Keratinocyte (primary cell): ENCODE data around the gene CDYL.

Experiments
- EZH2 ChIP-seq: IDR thresholded peaks from one replicate; pipeline ENCODE4 v1.6.1; 2012; ENCODE audit warnings: inconsistent platforms, mild to moderate bottlenecking, low read length, moderate library complexity
- TF ChIP-seq, protein P1 (sequence below), 3 experiments: IDR thresholded peaks in 1 of 3; conservative IDR thresholded peaks in 1 of 3; optimal IDR thresholded peaks in 1 of 3; 2 replicates in 2 of 3; 3 replicates in 1 of 3; pipeline versions ENCODE3 to v1.5.1; 2011; ENCODE audit warnings: low read length in 3 of 3, mild to moderate bottlenecking in 3 of 3, moderate library complexity in 2 of 3, control low read depth in 1 of 3, inconsistent platforms in 1 of 3; ENCODE audit not compliant: insufficient read depth in 2 of 3; ENCODE audit errors: extremely low read depth in 1 of 3

DNA sequence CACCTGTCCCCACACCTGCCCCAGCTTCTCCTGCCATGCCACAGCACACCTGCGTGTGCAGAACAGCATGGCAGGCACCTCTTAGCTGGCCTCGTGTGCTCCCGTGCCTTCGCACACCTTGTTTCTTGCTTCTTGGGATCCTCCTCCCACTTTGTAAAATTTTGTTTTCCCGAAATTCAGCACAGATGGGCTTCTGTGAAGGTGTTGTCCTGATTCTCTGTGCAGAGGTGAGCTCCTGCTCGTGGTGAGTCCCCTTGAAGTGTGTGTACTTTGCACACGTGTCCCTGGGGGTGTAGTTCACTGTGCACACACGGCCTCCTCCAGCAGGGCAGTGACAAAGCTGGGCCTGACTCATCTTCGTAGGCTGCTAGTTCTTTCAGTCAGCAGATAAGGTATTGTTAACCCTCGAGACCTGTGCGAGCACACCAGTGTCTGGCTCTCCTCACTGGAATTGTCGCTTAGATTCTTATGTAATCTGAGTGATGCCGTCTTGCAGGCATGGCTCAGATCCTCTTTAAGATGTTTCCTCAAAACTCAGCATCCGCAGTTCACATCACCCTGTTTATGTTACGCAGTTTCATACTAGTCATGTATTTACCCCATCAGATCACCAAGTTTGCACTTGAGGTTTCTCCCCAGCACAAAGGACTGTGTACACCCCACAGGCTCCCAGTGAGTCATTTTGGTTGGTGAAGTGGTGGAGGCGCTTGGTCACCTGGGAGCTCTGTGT, 77.7 kb downstream of the CDYL start:
- TF ChIP-seq, protein P1, sequence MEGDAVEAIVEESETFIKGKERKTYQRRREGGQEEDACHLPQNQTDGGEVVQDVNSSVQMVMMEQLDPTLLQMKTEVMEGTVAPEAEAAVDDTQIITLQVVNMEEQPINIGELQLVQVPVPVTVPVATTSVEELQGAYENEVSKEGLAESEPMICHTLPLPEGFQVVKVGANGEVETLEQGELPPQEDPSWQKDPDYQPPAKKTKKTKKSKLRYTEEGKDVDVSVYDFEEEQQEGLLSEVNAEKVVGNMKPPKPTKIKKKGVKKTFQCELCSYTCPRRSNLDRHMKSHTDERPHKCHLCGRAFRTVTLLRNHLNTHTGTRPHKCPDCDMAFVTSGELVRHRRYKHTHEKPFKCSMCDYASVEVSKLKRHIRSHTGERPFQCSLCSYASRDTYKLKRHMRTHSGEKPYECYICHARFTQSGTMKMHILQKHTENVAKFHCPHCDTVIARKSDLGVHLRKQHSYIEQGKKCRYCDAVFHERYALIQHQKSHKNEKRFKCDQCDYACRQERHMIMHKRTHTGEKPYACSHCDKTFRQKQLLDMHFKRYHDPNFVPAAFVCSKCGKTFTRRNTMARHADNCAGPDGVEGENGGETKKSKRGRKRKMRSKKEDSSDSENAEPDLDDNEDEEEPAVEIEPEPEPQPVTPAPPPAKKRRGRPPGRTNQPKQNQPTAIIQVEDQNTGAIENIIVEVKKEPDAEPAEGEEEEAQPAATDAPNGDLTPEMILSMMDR (optimal IDR thresholded peaks at IDR 0.05 in 1 of 3, IDR thresholded peaks at IDR 0.05 in 1 of 3, conservative IDR thresholded peaks at IDR 0.05 in 1 of 3; ENCODE audit: extremely low read depth in 1 of 3, insufficient read depth in 2 of 3, low read length in 3 of 3) = no peak
- TF ChIP-seq EZH2 = no peak
